HG03103 (cell line): Measurements from ENCODE around the gene THAP10.
"Not testable (repeated sequence)": the region's sequence is repeated elsewhere in the genome, so short reads cannot be mapped to it uniquely, and the experiment has no call there.

ENCODE experiments used
- ATAC-seq: cut with Tn5 transposase; IDR thresholded peaks from one replicate; pipeline ENCODE4 v1.9.1; 2021; ENCODE audit warnings: low read depth; ENCODE audit not compliant: unreplicated experiment

THAP10 gene

GRCh38 chr15:70879401-70879800 is 12.8 kb downstream of the THAP10 start:
- no peak for ATAC-seq

GRCh38 chr15:70876683-70877082 is 15.6 kb downstream of the THAP10 start:
- ATAC-seq: no peak

- no peak for ATAC-seq
Measured at GRCh38 chr15:70876011-70876410, 16.2 kb downstream of the THAP10 start.

- ATAC-seq: no peak
Measured at GRCh38 chr15:70875001-70875782, 17.0 kb downstream of the THAP10 start.

- ATAC-seq: no peak
Measured at GRCh38 chr15:70873232-70874054, 18.8 kb downstream of the THAP10 start.

- not testable (repeated sequence) for ATAC-seq
Measured at GRCh38 chr15:70871490-70871889, 20.7 kb downstream of the THAP10 start.

- ATAC-seq: no peak
Measured at GRCh38 chr15:70870051-70870450, 22.2 kb downstream of the THAP10 start.

- no peak for ATAC-seq
Measured at GRCh38 chr15:70869346-70869745, 22.9 kb downstream of the THAP10 start.

GRCh38 chr15:70867911-70868467 is 24.2 kb downstream of the THAP10 start:
- ATAC-seq: no peak

GRCh38 chr15:70866982-70867641 is 25.1 kb downstream of the THAP10 start:
- ATAC-seq: no peak

GRCh38 chr15:70863450-70864218 is 28.6 kb downstream of the THAP10 start:
- no peak for ATAC-seq

GRCh38 chr15:70859998-70860397 is 32.2 kb downstream of the THAP10 start:
- ATAC-seq: no peak

- ATAC-seq: no peak
Measured at GRCh38 chr15:70859322-70859908, 32.8 kb downstream of the THAP10 start.

- not testable (repeated sequence) for ATAC-seq
Measured at GRCh38 chr15:70858614-70859321, 33.5 kb downstream of the THAP10 start.

GRCh38 chr15:70857562-70858285 is 34.5 kb downstream of the THAP10 start:
- no peak for ATAC-seq

GRCh38 chr15:70856884-70857561 is 35.2 kb downstream of the THAP10 start:
- no peak for ATAC-seq

- no peak for ATAC-seq
Measured at GRCh38 chr15:70856177-70856883, 35.9 kb downstream of the THAP10 start.
